ENCODE results near the gene CLASP1.
"Not testable (repeated sequence)": the region's sequence is repeated elsewhere in the genome, so short reads cannot be mapped to it uniquely, and the experiment has no call there.

Gene CLASP1

GRCh38 chr2:121409966-121410365, 239.3 kb downstream of the CLASP1 start:
- DNase-seq, result no peak

GRCh38 chr2:121409388-121409787, 239.9 kb downstream of the CLASP1 start:
- no peak for DNase-seq

GRCh38 chr2:121408641-121409040, 240.6 kb downstream of the CLASP1 start:
- DNase-seq, result no peak

DNA sequence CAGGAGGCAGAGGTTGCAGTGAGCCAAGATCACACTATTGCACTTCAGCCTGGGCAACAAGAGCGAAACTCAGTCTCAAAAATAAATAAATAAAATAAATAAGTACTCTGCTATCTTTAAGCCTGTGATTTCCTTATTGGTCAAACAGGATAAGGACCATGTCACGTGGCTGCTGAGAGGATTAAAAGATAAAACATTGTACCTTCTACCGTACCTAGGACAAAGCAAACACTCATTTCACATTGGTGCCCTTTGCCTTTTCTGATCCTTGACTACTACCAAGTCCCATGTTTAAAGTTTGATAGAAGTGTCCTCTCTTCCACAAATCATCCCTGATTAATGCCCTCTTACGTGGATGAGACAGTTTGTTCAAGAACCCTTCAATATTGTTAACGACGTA, 244.0 kb downstream of the CLASP1 start:
- DNase-seq, result no peak

DNA sequence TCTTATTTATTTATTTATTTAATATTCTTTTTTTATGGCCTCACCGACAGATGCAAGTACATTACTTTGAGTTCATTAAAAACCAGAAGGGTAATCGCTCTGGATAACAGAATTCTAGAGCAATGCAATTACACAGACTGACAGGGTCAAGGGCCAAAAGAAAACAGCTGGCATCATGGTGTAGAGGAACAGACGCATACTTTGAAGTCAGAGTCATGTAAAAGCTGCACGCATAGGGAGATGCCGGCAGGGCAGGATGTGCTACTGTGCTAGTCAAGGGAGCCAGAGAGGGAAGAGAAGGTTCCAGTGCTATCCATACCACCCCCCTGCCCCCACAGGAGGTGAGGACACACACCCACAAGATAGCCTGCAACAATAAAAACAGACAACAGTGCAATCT, 249.1 kb downstream of the CLASP1 start:
- no peak for DNase-seq

DNA sequence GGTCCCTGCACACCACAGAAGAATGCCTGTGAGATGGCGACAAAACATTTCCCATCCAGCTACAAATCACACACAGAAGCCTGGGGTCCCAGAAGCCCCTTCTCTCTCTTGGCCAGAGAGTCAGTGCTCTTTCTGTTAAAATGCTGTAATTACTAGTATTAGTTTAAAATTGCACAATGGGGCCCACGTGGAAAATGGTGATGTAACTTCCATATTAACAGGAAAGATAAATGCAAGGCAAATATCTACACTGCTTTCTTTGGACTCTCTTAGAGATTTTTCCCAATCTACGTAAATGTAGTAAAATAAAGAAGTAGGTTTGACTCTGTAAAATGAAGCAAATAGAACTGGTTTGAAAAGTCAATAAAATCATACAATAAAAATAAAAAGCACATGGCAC, 250.4 kb downstream of the CLASP1 start:
- no peak for DNase-seq

DNA sequence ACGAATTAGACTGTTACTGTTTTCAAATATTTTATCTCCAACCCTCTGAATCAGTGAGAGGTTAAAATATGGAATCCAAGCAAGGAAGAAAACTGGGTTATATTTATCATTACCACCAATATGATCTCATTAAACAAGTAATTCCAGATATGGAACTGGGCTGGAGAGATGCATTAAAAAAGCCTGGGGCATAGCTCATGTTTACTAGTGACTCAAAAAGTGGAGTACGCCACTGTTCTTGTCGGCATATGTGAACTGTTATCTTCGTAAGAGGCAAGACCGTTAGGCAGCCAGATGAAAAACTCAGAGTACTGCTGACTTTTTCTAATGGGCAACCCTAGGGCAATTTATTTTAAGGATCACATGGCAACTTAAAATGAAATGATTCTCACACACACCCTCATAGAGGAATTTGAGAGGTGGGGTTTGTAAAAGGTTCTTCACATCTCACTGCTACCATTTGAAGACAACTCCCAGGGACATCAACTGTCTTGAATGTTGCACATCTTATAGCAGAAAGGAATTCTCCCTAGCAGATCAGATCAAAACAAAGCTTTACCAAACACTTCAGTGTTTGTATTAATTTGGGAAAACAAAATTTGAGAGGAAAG, 259.1 kb downstream of the CLASP1 start:
- no peak for DNase-seq

DNA sequence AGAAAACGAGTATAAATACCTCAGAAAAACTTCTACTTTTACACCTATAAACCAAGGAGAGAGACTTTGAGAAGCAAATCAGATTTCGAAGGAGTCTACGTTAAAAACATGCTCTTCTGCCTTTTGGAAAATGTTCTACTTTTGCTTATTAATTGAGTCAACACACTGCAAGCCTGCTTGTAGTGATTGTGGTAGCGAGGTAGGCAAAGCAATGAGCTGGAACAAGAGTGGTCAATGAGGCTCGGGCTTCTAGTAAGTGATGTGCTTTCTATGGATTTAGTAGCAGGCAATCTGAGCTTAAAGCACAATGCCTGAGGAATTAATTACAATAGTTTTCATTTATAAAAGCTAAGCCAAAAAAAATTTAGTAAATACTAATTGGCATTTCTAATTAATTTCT, 260.9 kb downstream of the CLASP1 start:
- no peak for DNase-seq

- DNase-seq, result no peak
Measured at GRCh38 chr2:121387591-121388325, 261.5 kb downstream of the CLASP1 start.

GRCh38 chr2:121386707-121387106, 262.6 kb downstream of the CLASP1 start:
- DNase-seq, result no peak

- DNase-seq, result no peak
Measured at GRCh38 chr2:121386102-121386501, 263.2 kb downstream of the CLASP1 start.

GRCh38 chr2:121382744-121383143, 266.5 kb downstream of the CLASP1 start:
- no peak for DNase-seq

GRCh38 chr2:121377646-121378045, 271.6 kb downstream of the CLASP1 start:
- no peak for DNase-seq

- DNase-seq, result no peak
Measured at GRCh38 chr2:121376535-121377250, 272.6 kb downstream of the CLASP1 start.

- no peak for DNase-seq
Measured at GRCh38 chr2:121375621-121376159, 273.6 kb downstream of the CLASP1 start.

- not testable (repeated sequence) for DNase-seq
Measured at GRCh38 chr2:121374412-121375075, 274.7 kb downstream of the CLASP1 start.

DNA sequence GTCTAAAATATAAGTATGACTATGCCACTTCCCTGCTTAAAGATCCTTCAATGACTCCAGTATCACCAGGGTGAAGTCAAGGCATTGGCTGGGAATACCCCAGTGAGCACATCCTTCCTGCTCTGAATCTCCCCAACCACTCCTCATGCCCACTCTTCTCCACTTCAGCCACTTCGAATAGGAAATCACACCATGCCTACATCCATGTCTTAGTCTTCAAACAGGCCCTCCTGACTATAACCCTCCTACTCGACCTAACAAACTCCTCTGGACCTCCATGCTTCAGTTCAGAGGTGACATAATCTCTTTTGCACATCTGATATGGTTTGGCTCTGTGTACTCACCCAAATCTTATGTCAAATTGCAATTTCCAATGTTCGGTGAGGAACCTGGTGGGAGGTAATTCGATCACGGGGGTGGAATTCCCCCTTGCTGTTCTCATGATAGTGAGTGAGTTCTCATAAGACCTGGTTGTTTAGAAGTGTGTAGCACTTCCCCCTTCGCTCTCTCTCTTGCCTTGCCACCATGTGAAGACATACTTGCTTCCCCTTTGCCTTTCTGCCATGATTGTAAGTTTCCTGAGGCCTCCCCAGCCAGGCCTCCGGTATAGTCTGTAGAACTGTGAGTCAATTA, 276.4 kb downstream of the CLASP1 start:
- DNase-seq, result no peak

- DNase-seq, result no peak
Measured at GRCh38 chr2:121372082-121372481, 277.2 kb downstream of the CLASP1 start.

GRCh38 chr2:121368836-121369235, 280.4 kb downstream of the CLASP1 start:
- DNase-seq, result no peak

GRCh38 chr2:121368155-121368554, 281.1 kb downstream of the CLASP1 start:
- DNase-seq, result no peak

GRCh38 chr2:121367246-121367900, 281.9 kb downstream of the CLASP1 start:
- DNase-seq, result no peak

- DNase-seq, result no peak
Measured at GRCh38 chr2:121366040-121366439, 283.2 kb downstream of the CLASP1 start.

Measured in activated CD8-positive, alpha-beta memory T cell treated with anti-CD3 and anti-CD28 coated beads, Interleukin-2, amount 50 U/mL, for 48 hours (primary cell).